Gastroesophageal sphincter (tissue), 3 donors: ENCODE measurements around the gene SYT15B.
"Not testable (repeated sequence)": the region's sequence is repeated elsewhere in the genome, so short reads cannot be mapped to it uniquely, and the experiment has no call there.

ENCODE experiments used
- CTCF ChIP-seq, 4 experiments: fragments of 200-600 bp in 2 of 4; fragments of 450-650 bp in 2 of 4; sonication (generic) in 1 of 4; IDR thresholded peaks; one replicate each; pipeline ENCODE4 v1.5.1; 2017 to 2019; ENCODE audit warnings: antibody characterized with exemption in 4 of 4, mild to moderate bottlenecking in 2 of 4, moderate library complexity in 2 of 4
- POLR2A ChIP-seq, 2 donors: fragments of 450-650 bp; IDR thresholded peaks; one replicate each; pipeline ENCODE4 v1.6.1; 2017; ENCODE audit warnings: antibody characterized with exemption in 2 of 2, mild to moderate bottlenecking in 2 of 2, moderate library complexity in 1 of 2

GRCh38 chr10:47770745-47771144 lies 7.4 kb upstream of the SYT15B start:
- not testable (repeated sequence) for TF ChIP-seq CTCF, POLR2A (IDR thresholded peaks at IDR 0.05)
